Measurements from ENCODE around the gene PRPF40A.

The PRPF40A gene

DNA sequence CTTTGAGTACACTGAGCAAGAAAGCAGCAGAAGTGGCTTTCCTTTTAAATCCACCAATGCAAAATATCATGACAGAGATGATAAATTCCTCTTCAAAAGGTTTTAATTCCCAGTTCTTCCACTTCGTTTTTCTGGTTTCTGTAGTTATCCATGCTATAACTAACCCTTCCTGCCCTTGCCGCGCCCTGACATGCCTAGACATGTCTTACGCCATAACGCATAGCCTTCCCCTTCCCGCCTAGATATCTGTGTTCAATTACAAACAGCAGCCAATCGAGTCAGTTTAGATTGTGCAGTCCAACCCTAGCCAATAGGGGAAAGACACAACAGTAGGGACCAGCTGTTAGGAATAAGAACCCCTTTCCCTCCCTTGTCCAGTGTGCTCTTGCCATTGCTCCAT lies 16.1 kb downstream of the PRPF40A start:
- no peaks in the 10 kb centered on the region for H3K27me3 ChIP-seq (ENCODE audit: insufficient read depth, poor library complexity, severe bottlenecking)
- no peak overlapping the region for H3K27ac ChIP-seq (replicated peaks)
- TF ChIP-seq SPI1 (IDR thresholded peaks at IDR 0.05; ENCODE audit: borderline replicate concordance, low read depth): no peak
- TF ChIP-seq, protein P1, sequence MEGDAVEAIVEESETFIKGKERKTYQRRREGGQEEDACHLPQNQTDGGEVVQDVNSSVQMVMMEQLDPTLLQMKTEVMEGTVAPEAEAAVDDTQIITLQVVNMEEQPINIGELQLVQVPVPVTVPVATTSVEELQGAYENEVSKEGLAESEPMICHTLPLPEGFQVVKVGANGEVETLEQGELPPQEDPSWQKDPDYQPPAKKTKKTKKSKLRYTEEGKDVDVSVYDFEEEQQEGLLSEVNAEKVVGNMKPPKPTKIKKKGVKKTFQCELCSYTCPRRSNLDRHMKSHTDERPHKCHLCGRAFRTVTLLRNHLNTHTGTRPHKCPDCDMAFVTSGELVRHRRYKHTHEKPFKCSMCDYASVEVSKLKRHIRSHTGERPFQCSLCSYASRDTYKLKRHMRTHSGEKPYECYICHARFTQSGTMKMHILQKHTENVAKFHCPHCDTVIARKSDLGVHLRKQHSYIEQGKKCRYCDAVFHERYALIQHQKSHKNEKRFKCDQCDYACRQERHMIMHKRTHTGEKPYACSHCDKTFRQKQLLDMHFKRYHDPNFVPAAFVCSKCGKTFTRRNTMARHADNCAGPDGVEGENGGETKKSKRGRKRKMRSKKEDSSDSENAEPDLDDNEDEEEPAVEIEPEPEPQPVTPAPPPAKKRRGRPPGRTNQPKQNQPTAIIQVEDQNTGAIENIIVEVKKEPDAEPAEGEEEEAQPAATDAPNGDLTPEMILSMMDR (IDR thresholded peaks at IDR 0.05; ENCODE audit: insufficient read depth, low read length): no peak
- TF ChIP-seq GABPA (IDR thresholded peaks at IDR 0.05; ENCODE audit: low read depth): no peak
- no peak overlapping the region for H3K4me3 ChIP-seq (replicated peaks; ENCODE audit: insufficient read depth, low read length)
- no peak for DNase-seq (ENCODE audit: low read depth in 1 of 2, low spot score in 1 of 2)

DNA sequence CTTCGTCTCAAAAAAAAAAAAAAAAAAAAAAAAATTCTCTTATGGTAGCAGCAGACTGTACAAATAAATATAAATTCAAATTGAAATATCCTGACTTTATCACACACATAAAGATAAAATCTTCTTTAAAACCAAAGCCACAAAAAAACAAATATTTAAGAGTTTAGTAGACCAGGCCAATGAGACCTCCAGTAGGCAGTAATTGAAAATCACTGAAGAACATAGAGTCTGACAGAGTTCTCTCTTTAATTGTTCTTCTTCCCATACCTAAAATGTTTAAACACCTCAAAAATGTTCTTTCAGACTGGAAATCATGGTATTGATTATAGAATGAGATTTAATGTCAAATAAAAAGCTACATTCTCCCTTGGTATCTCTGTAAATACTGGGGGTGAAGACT lies 20.8 kb downstream of the PRPF40A start:
- no peak for DNase-seq (ENCODE audit: low read depth in 1 of 2, low spot score in 1 of 2)
- H3K27ac ChIP-seq (replicated peaks): no peak overlapping the region
- H3K27me3 ChIP-seq (ENCODE audit: insufficient read depth, poor library complexity, severe bottlenecking): no peaks in the 10 kb centered on the region
- TF ChIP-seq GABPA (IDR thresholded peaks at IDR 0.05; ENCODE audit: low read depth) (no peak), SPI1 (IDR thresholded peaks at IDR 0.05; ENCODE audit: borderline replicate concordance, low read depth) (no peak), POLR2AphosphoS5 (IDR thresholded peaks at IDR 0.05; ENCODE audit: low read depth) (no peak)
- TF ChIP-seq, protein P2, sequence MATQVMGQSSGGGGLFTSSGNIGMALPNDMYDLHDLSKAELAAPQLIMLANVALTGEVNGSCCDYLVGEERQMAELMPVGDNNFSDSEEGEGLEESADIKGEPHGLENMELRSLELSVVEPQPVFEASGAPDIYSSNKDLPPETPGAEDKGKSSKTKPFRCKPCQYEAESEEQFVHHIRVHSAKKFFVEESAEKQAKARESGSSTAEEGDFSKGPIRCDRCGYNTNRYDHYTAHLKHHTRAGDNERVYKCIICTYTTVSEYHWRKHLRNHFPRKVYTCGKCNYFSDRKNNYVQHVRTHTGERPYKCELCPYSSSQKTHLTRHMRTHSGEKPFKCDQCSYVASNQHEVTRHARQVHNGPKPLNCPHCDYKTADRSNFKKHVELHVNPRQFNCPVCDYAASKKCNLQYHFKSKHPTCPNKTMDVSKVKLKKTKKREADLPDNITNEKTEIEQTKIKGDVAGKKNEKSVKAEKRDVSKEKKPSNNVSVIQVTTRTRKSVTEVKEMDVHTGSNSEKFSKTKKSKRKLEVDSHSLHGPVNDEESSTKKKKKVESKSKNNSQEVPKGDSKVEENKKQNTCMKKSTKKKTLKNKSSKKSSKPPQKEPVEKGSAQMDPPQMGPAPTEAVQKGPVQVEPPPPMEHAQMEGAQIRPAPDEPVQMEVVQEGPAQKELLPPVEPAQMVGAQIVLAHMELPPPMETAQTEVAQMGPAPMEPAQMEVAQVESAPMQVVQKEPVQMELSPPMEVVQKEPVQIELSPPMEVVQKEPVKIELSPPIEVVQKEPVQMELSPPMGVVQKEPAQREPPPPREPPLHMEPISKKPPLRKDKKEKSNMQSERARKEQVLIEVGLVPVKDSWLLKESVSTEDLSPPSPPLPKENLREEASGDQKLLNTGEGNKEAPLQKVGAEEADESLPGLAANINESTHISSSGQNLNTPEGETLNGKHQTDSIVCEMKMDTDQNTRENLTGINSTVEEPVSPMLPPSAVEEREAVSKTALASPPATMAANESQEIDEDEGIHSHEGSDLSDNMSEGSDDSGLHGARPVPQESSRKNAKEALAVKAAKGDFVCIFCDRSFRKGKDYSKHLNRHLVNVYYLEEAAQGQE (IDR thresholded peaks at IDR 0.05; ENCODE audit: insufficient replicate concordance, low read depth): no peak
- TF ChIP-seq, protein P1 (IDR thresholded peaks at IDR 0.05; ENCODE audit: insufficient read depth, low read length): no peak
- H3K4me3 ChIP-seq (replicated peaks; ENCODE audit: insufficient read depth, low read length): no peak overlapping the region

DNA sequence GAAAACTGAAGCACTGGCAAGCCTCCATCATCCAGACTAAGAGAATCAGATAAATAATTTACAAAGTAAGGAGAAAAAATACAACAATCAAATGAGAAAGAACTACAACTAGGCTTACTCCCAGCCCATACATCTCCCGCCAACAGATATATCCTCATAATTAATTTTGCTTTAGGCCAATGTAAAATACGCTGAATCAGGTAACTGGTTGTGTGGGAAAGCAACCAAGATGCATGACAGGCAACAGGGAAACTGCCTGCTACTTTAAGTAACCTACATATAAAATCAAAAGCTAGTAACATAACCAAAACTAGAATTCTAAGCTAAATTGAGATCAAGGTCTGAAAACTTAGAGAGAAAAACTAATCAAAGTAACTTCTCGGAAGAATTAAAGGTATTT lies 21.5 kb downstream of the PRPF40A start:
- Histone ChIP-seq H3K27me3 (ENCODE audit: insufficient read depth, poor library complexity, severe bottlenecking) (no peaks in the 10 kb centered on the region), H3K27ac (replicated peaks) (no peak overlapping the region), H3K4me3 (replicated peaks; ENCODE audit: insufficient read depth, low read length) (no peak overlapping the region)
- no peak for DNase-seq (ENCODE audit: low read depth in 1 of 2, low spot score in 1 of 2)
- TF ChIP-seq, protein P1 (IDR thresholded peaks at IDR 0.05; ENCODE audit: insufficient read depth, low read length): no peak
- TF ChIP-seq POLR2AphosphoS5 (IDR thresholded peaks at IDR 0.05; ENCODE audit: low read depth) (no peak), GABPA (IDR thresholded peaks at IDR 0.05; ENCODE audit: low read depth) (no peak), SPI1 (IDR thresholded peaks at IDR 0.05; ENCODE audit: borderline replicate concordance, low read depth) (no peak)
- TF ChIP-seq, protein P2 (IDR thresholded peaks at IDR 0.05; ENCODE audit: insufficient replicate concordance, low read depth): no peak

DNA sequence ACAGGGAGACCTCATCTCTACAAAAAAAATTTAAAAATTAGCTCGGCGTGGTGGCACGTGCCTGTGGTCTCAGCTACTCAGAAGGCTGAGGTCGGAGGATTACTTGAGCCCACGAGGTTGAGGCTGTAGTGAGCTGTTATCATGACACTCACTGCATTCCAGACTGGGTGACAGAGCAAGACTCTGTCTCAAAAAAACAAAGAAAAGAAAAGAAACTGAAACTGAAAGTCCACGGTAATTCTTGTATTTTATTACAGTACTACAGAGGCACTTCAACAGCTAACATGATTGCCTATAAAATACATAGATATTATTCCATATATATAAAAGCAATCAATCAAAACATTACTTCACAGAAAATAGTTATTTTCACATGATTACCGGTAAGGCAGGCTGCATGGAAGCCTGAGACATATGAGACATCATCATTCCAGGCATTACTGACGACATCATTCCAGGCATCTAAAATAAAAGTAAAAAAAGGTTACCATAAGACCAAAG lies 23.1 kb downstream of the PRPF40A start:
- no peak for TF ChIP-seq GABPA (IDR thresholded peaks at IDR 0.05; ENCODE audit: low read depth)
- no peak for TF ChIP-seq POLR2AphosphoS5 (IDR thresholded peaks at IDR 0.05; ENCODE audit: low read depth)
- TF ChIP-seq, protein P2 (IDR thresholded peaks at IDR 0.05; ENCODE audit: insufficient replicate concordance, low read depth): no peak
- TF ChIP-seq SPI1 (IDR thresholded peaks at IDR 0.05; ENCODE audit: borderline replicate concordance, low read depth): no peak
- TF ChIP-seq, protein P1 (IDR thresholded peaks at IDR 0.05; ENCODE audit: insufficient read depth, low read length): no peak
- no peaks in the 10 kb centered on the region for H3K27me3 ChIP-seq (ENCODE audit: insufficient read depth, poor library complexity, severe bottlenecking)
- DNase-seq (ENCODE audit: low read depth in 1 of 2, low spot score in 1 of 2): no peak
- H3K4me3 ChIP-seq (replicated peaks; ENCODE audit: insufficient read depth, low read length): no peak overlapping the region
- H3K27ac ChIP-seq (replicated peaks): no peak overlapping the region
